ENCODE results near the gene LGR6. TPM values are rescaled to one million over a fixed set of nuclear protein-coding genes. Genes with fewer than 3 reads are reported as not detected.

LGR6 gene
- total and polyA plus RNA-seq, 2 donors (not counting 1 experiment from before 2014, with no cell fraction given) = 0.28 TPM; not detected in 1

- ATAC-seq (ENCODE audit: low read depth) (no peak), DNase-seq (no peak)
- Histone ChIP-seq H3K4me2 (replicated peaks; ENCODE audit: low read depth, low read length, poor library complexity, severe bottlenecking) (no peak overlapping the region), H3K27ac (ENCODE audit: low read length in 2 of 2) (no peak overlapping the region), H3K79me2 (ENCODE audit: control insufficient read depth, insufficient read depth, low read length) (no peaks in the 10 kb centered on the region), H3K4me3 (ENCODE audit: control extremely low read depth in 1 of 5, extremely low read depth in 1 of 5, insufficient read depth in 1 of 5, low read depth in 2 of 5, low read length in 4 of 5) (no peak overlapping the region), H3K9ac (ENCODE audit: low read length) (no peak overlapping the region), H3K36me3 (replicated peaks in 1 of 2; ENCODE audit: control extremely low read depth in 1 of 2, control insufficient read depth in 1 of 2, extremely low read depth in 1 of 2, insufficient read depth in 2 of 2, low read length in 1 of 2) (no peaks in the 10 kb centered on the region), H3K27me3 (replicated peaks in 1 of 4; ENCODE audit: control extremely low read depth in 1 of 4, control insufficient read depth in 3 of 4, insufficient read depth in 4 of 4, low read length in 3 of 4) (peaks cover 0 to 18% (median 3%) of the 10 kb centered on the region in 4 experiments), H2AFZ (ENCODE audit: insufficient read depth, low read depth, low read length, poor library complexity, severe bottlenecking) (no peak overlapping the region), H3K4me1 (ENCODE audit: control insufficient read depth in 2 of 2, insufficient read depth in 2 of 2, low read length in 2 of 2) (no peaks in the 10 kb centered on the region), H4K20me1 (ENCODE audit: control insufficient read depth, insufficient read depth, low read length, poor library complexity, severe bottlenecking) (no peaks in the 10 kb centered on the region), H3K9me3 (ENCODE audit: control extremely low read depth in 1 of 3, control insufficient read depth in 2 of 3, insufficient read depth in 1 of 3, low read length in 2 of 3) (peaks cover 0 to 5% (median 0%) of the 10 kb centered on the region in 3 donors)
- Mint-ChIP-seq H3K9me3 (ENCODE audit: insufficient read depth) (no peaks in the 10 kb centered on the region), H3K27me3 (peaks cover 37% of the 10 kb centered on the region), H3K4me3 (no peak overlapping the region), H3K27ac (no peak overlapping the region), H3K4me1 (no peaks in the 10 kb centered on the region)
- ChIA-PET CTCF (interaction anchor here (0.7 to 1.3 kb wide), 4 partner anchors 11 to 43 kb away, joined by 3 to 6 read pairs (median 3); no protein-coding TSS in a partner anchor), POLR2A (no interaction called here)
- WGBS (ENCODE audit: insufficient coverage) = 54% methylated on average over 7 of the region's 7 CpGs
- intact Hi-C loops (cut with micrococcal nuclease) = no loop called here
- TF ChIP-seq EZH2 (IDR thresholded peaks at IDR 0.05; ENCODE audit: borderline replicate concordance, insufficient read depth, low read depth, low read length, poor library complexity, severe bottlenecking) (no peak), CTCF (IDR thresholded peaks at IDR 0.05) (no peak)
These were observed 41.5 kb downstream of the LGR6 start for GRCh38 chr1:202235003-202235660.
